IPS-NIHi7 (cell line): ENCODE results near the gene CYP4V2.

Experiments used
- DNase-seq: peaks from one replicate; pipeline ENCODE4 v3.0.0; 2012; ENCODE audit warnings: mixed read lengths; ENCODE audit errors: extremely low spot score

The CYP4V2 gene

GRCh38 chr4:186188107-186188506, 3.3 kb upstream of the CYP4V2 start:
- no peak for DNase-seq

DNA sequence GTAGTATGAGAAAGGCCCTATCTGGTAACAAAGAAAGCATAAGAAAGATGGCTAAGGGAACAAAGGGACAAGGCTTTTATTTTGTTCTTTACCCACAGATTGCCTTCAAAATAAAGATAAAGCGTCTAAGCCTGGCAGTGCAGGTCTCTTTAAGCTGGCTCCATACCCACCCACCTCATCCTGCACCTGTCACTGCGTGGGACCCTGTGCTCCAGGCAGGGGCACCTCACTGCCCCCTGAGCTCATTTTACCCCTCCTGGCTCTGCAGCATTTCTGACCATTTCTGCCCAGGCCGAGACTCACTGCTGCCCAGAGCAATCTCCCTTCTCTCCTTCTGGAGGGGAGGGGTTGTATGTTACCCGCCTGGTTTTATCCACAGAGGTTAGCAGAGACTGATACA, 1.7 kb upstream of the CYP4V2 start:
- no peak for DNase-seq

DNA sequence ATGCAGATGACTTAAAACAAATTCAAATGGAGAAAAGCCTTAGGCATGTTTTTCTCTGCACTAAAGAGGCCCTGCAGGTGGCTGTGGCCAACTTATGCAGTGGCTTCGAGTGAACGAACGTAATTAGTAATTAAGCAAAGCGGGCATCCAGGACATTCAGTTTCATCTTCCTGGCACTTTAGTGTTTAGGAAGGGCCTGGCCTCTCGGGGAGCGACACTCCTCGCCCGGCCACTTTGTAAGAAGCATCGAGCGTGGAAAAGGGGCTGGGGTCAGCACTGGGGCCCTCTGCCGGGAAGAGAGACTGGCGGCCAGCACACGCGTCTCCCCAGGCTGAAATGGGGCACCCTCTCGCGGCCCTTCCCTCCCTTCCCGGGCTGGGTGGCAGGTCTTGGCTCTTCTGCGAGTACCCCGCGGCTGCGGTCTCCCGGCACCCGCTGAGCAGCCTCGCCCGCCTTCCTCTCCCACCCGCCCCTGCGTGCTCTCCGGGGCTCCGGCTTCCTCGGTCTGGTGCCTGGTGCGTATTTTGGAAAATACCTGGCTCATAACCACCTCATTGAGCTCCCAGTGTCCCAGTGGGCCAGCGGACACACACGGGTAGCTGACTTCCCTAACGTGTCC, 677 bp upstream of the CYP4V2 start:
- peak; percentile 51 for DNase-seq

DNA sequence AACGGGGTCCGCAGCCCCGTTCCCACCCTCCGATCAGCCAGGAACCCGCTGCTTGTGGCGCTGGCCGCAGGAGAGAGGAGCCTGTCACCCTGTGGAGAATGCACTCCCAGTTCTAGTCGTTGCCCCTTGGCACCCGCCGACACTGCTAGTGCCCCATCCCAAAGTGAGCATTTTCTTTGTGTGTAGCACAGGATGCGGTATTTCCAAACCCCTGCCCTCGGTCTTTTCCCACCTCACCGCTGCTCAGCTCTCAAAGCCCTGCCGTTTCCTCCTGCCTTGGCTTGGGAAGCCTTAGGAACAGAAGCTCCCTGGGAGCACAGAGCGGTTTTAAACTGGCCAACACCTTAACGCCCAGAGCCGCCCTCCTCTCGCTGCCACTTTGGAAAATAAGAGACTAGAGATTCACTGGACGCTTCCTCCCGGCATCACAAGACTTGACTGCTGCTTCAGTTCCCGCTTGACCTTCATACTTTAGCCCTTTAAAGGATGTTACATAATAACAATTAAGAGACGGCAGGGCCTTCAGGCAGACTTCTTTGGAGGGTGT, 772 bp downstream of the CYP4V2 start:
- DNase-seq: peak; percentile 74

DNA sequence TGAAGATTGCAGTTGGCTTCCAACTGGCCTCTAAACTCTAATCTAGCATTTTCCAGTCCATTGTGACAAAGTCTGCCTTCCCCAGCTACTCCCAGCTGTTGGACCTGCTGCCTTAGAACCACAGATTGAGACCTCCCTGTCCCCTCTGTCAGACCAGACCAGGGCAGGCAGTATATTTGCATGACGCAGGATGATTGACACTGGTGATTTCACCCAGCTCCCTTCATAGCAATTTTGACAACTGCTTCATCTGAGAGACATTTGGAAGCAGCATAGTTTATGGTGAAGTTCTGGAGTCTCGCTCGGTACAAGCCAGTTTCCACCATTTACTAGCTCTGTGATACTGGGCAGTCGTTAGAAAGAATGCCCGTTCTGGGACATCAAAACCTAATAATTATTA, 2.5 kb downstream of the CYP4V2 start:
- no peak for DNase-seq

GRCh38 chr4:186196063-186196462, 4.7 kb downstream of the CYP4V2 start:
- DNase-seq: no peak

- no peak for DNase-seq
These were observed 9.1 kb downstream of the CYP4V2 start for GRCh38 chr4:186200516-186200915.

DNA sequence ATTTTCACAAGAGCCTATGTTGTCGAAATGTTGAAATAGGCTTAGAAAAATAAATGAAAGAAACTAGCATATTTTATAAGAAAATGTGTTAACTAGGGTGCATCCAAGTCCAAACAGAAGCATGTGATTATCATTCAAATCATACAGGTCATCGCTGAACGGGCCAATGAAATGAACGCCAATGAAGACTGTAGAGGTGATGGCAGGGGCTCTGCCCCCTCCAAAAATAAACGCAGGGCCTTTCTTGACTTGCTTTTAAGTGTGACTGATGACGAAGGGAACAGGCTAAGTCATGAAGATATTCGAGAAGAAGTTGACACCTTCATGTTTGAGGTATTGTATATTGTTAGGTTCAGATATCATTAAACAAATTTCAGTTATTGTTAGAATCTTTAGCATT, 9.6 kb downstream of the CYP4V2 start:
- DNase-seq: no peak

DNA sequence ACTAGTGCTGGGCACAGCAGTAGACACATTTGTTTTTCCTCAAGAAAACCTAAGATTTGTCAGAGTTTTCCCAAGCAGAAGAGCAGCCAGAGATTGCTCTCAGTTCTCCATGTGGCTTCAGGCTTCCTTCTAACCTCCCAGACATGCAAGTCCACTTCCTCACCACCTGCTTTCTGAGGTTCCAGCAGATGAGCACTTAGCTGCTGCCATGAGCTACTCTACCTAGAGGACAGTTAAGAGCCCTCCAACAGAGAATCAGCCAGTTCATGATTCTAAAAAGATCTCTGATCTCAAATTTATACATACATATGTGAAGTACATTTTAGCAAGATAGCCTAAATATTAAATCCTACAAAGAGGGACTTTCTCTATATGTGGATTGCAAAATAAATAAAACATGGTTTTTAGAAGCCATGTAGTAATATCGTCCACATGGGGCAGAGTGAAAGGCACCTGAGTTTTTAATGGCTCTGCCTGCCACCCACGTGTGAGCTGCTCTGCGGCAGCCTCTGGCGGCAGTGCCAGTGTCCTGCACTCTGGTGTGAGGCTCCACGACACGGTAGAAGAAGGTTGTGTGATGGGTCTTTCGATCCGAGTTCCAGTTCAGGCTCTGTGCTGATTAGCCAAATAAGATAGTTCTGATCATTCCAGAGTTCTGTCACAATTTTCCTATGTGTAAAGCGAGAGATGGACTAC, 10.3 kb downstream of the CYP4V2 start:
- DNase-seq: peak; percentile 72

- no peak for DNase-seq
These were observed 11.2 kb downstream of the CYP4V2 start for GRCh38 chr4:186202490-186203140.

GRCh38 chr4:186203406-186203805, 12.0 kb downstream of the CYP4V2 start:
- DNase-seq: no peak

- DNase-seq: no peak
These were observed 12.8 kb downstream of the CYP4V2 start for GRCh38 chr4:186204103-186204559.

- no peak for DNase-seq
These were observed 13.3 kb downstream of the CYP4V2 start for GRCh38 chr4:186204686-186205085.

DNA sequence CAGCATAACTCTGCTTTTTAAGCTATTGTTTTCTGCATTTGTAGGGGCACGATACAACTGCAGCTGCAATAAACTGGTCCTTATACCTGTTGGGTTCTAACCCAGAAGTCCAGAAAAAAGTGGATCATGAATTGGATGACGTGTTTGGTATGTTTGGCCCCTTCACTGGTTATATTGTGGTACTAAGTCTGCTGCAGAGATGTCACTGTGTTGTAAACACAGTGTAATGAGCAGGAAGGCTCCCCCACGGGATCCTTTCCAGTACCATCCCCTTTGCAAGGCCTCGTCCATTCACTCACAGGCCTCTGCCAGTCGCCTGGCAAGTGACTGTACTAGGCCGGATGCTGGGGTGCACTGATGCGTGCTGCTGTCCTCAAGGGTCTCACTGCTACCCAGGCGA, 13.8 kb downstream of the CYP4V2 start:
- no peak for DNase-seq

DNA sequence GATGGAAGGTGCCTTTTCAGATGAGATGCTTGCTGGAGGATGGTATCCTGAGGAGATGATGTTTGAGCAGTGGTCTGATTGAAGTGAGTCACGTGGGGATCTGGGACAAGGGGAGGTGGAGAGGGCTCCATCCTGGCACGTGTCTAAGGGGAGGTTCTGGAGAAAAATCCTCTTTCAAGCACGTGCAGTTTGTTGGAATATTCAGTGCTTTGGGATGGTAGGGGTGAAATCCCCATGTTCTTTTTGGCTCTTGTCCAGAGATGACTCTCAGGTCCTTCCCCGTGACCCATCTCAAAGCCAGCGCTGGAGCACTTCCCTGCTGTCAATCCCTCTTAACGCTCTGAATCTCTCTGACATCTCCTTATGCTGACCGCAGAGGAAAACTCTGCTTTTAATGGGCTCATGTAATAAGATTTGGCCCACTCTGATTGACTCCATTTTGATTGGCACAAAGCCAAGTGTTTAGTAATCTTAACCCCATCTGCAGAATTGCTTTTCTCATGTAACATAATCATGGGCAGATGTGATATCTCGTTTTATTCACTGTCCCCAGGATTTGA, 25.2 kb downstream of the CYP4V2 start:
- DNase-seq: no peak

DNA sequence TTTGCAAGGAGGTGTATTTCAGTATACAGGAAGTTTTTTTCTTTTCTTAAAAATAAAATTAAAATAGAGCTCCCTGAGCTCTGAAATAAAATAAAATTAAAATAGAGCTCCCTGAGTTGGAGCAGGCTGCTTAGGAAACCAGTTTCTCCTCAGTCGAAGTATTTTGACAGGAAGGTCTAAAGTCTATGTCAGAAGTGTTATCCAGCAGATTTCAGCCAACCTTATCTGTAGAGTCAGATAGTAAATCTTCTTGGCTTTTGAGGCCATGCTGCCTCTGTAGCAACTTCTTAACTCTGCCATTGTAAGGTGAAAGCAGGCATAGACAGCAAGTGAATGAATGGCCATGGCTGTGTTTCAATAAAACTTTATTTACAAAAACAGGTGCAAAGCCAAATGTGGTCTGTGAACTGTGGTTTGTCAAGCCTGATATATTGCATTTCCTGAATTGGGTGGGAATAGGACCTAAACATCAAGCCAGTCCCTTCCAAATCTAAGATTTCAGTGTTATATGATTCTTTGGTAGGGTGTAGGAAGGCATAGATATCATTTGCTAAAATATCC, 26.4 kb downstream of the CYP4V2 start:
- no peak for DNase-seq

- no peak for DNase-seq
These were observed 30.3 kb downstream of the CYP4V2 start for GRCh38 chr4:186221624-186222023.

- DNase-seq: no peak
These were observed 34.5 kb downstream of the CYP4V2 start for GRCh38 chr4:186225848-186226247.

DNA sequence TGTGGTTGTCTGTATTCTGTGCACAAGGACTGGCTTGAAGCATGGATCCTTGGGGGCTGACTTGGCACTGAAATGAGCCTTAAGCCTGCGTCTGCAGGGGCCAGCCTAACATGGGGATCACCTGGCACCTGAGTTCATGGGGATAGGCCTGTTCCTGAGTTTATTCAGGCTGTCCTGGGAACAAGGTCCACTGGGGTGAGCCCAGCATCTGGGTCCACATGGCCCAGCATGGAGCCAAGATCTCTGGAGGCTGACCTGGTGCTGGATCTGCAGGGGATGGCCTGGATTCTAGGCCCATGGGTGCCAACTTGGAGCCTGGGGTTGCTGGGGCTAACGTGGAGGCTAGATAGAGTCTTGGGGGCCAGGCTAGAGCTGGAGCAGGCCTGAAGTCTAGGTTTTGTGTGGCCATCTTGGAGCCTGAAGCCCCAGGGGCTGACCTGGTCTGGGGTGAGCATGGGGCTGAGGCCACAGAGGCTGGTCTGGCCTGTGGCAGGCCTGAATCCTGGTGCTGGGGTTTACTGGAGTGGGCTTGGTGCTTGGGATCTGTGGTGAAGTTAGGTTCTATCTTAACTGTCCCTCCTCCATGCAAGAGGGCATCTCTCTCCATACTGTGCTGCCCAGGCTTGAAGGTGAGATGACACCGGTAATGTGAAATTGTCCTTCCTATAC, 35.3 kb downstream of the CYP4V2 start:
- DNase-seq: no peak

- no peak for DNase-seq
These were observed 35.9 kb downstream of the CYP4V2 start, which contains the start of gene KLKB1 for GRCh38 chr4:186227221-186227620. Gene KLKB1 (plus strand): TSS chr4:186227507. CDS start chr4:186228196, 689 bp downstream.

DNA sequence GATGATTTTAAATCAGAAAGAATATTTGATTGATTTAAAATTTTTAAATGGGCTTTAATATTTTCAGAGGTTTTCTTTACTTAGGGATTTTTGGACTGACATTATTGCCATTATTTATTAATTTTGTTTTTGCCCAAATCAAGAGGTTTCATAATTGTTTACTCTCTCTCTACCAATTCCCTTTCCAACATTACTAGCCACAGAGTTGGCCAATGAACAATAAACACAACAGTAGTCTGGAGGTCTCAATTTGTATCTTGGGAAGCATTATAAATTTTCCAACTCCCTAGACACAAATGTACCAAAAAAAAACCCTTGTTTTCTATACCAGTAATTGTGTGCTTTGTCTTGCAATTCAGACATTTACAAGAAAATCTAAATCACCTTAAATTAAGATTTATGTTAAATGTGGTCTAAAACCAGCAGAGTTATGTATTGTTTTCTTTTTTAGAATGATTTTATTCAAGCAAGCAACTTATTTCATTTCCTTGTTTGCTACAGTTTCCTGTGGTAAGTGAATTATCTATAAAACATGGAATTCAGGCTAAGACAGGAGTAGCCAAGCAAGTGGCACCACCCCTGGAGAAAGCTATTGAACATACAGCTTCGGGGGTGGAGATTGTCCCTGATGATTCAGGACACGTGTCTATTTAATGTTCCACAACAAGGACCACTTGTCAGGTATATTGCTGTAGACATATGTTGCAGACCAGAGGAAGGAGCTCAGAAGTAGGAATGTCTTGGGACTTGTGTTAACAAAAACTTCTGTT, 36.6 kb downstream of the CYP4V2 start:
- DNase-seq: no peak
